K562 (cell line): Measurements from ENCODE around the gene MPDU1. TPM values are rescaled to one million over a fixed set of nuclear protein-coding genes. Genes with fewer than 3 reads are reported as not detected.

Source experiments
- BRF1 ChIP-seq: IDR thresholded peaks from 3 replicates; pipeline ENCODE4 v1.6.1; 2011; ENCODE audit warnings: borderline replicate concordance, mild to moderate bottlenecking; ENCODE audit not compliant: insufficient read length; ENCODE audit errors: extremely low read depth
- CBX2 ChIP-seq: fragments of 200-600 bp; sonication (generic); IDR thresholded peaks from one replicate; pipeline ENCODE4 v1.6.1; 2012; ENCODE audit warnings: mild to moderate bottlenecking, low read length, inconsistent platforms; ENCODE audit not compliant: insufficient read depth, poor library complexity, severe bottlenecking
- ETS2 ChIP-seq: IDR thresholded peaks from 2 replicates; pipeline ENCODE4 v1.6.1; 2016; ENCODE audit warnings: borderline replicate concordance, missing genetic modification characterization, mild to moderate bottlenecking, moderate library complexity, missing compliant biosample characterization; ENCODE audit not compliant: poor library complexity, severe bottlenecking
- FOXA3 ChIP-seq, 2 experiments: fragments of 450-650 bp in 1 of 2; sonication (generic) in 1 of 2; formaldehyde crosslinking; IDR thresholded peaks in 1 of 2; conservative IDR thresholded peaks in 1 of 2; 2 replicates each; pipeline versions ENCODE4 v1.4.0 to v1.8.0; 2020 to 2022; ENCODE audit warnings: mild to moderate bottlenecking in 2 of 2, missing genetic modification reagents in 1 of 2
- FOXJ3 ChIP-seq: sonication (generic); formaldehyde crosslinking; IDR thresholded peaks from 2 replicates; pipeline ENCODE4 v1.4.0; 2020; ENCODE audit warnings: mild to moderate bottlenecking, missing genetic modification reagents
- FOXK1 ChIP-seq: sonication (generic); formaldehyde crosslinking; IDR thresholded peaks from 2 replicates; pipeline ENCODE4 v1.8.0; 2022; ENCODE audit warnings: missing genetic modification reagents, mild to moderate bottlenecking, borderline replicate concordance
- HOXB6 ChIP-seq: fragments of 250-450 bp; sonication (Bioruptor Pico); IDR thresholded peaks from 2 replicates; pipeline ENCODE4 v1.5.1; 2022; ENCODE audit warnings: mild to moderate bottlenecking, borderline replicate concordance
- KDM1A ChIP-seq, 2 experiments: fragments of 450-650 bp; IDR thresholded peaks; 2 replicates each; pipeline ENCODE4 v1.6.1; 2016; ENCODE audit warnings: mild to moderate bottlenecking in 2 of 2
- KLF10 ChIP-seq: fragments of 250-450 bp; sonication (Bioruptor Pico); IDR thresholded peaks from 2 replicates; pipeline ENCODE4 v1.6.1; 2021; ENCODE audit warnings: matching md5 sums
- LARP7 ChIP-seq: fragments of 450-650 bp; IDR thresholded peaks from 2 replicates; pipeline ENCODE4 v1.6.1; 2016
- NFE2 ChIP-seq: IDR thresholded peaks from 2 replicates; pipeline ENCODE4 v1.6.1; 2014; ENCODE audit warnings: antibody characterized with exemption, low read depth
- NUFIP1 ChIP-seq: fragments of 450-650 bp; IDR thresholded peaks from 2 replicates; pipeline ENCODE4 v1.6.1; 2018; ENCODE audit not compliant: partially characterized antibody
- POLR2AphosphoS5 ChIP-seq: IDR thresholded peaks from 2 replicates; pipeline ENCODE4 v1.6.1; 2011; ENCODE audit warnings: mild to moderate bottlenecking, low read depth, low read length, moderate library complexity; ENCODE audit not compliant: control insufficient read depth, insufficient read depth
- POLR3A ChIP-seq: IDR thresholded peaks from 2 replicates; pipeline ENCODE4 v1.6.1; 2011; ENCODE audit warnings: borderline replicate concordance, mild to moderate bottlenecking, moderate library complexity; ENCODE audit not compliant: insufficient read length, insufficient read depth; ENCODE audit errors: extremely low read depth
- RB1 ChIP-seq: fragments of 450-650 bp; IDR thresholded peaks from 2 replicates; pipeline ENCODE4 v1.6.1; 2017; ENCODE audit warnings: low read depth, mild to moderate bottlenecking
- SMARCE1 ChIP-seq: fragments of 450-650 bp; IDR thresholded peaks from 2 replicates; pipeline ENCODE4 v1.7.1; 2016; ENCODE audit warnings: mild to moderate bottlenecking
- STAG1 ChIP-seq: sonication (generic); formaldehyde crosslinking; IDR thresholded peaks from 2 replicates; pipeline ENCODE4 v1.5.0; 2020; ENCODE audit warnings: missing genetic modification reagents, borderline replicate concordance
- TARDBP ChIP-seq: fragments of 450-650 bp; IDR thresholded peaks from 2 replicates; pipeline ENCODE4 v1.6.1; 2016
- TCF7 ChIP-seq: sonication (generic); IDR thresholded peaks from 2 replicates; pipeline ENCODE4 v1.6.1; 2016; ENCODE audit warnings: antibody characterized with exemption, borderline replicate concordance
- ZNF436 ChIP-seq: fragments of 250-450, 450-650 bp; sonication (Bioruptor Pico); formaldehyde crosslinking; IDR thresholded peaks from 2 replicates; pipeline ENCODE4 v1.7.0; 2020; ENCODE audit warnings: mild to moderate bottlenecking
- ZNF668 ChIP-seq: fragments of 250-450 bp; sonication (Bioruptor Pico); IDR thresholded peaks from 2 replicates; pipeline ENCODE4 v1.8.0; 2022; ENCODE audit warnings: mild to moderate bottlenecking, inconsistent platforms
- polyA plus RNA-seq, 8 experiments: library from polyadenylated mRNA; depleted of rRNA in 4 of 8; stranded (reverse) in 5 of 8; unstranded in 3 of 8; fragments of >200 nt; fragmentation: Nextera tagmentation in 2 of 8; fragmentation: Illumina TruSeq in 1 of 8; extraction: Ambion mirVana in 2 of 8; extraction: Trizol in 1 of 8; gene quantifications; 2 replicates each; pipeline versions ENCODE4 v1.2.1 to v1.2.3, GENCODE V29; 2011 to 2014; ENCODE audit warnings: inconsistent platforms in 1 of 8, missing spikeins in 1 of 8
- total RNA-seq, 7 experiments: library from RNA; depleted of rRNA in 6 of 7; stranded (reverse); fragments of >200 nt in 6 of 7; fragmentation: Illumina TruSeq in 2 of 7; extraction: Trizol in 2 of 7; gene quantifications; 2 replicates each; pipeline versions ENCODE4 v1.2.1 to v1.2.3, GENCODE V29; 2011 to 2021; ENCODE audit warnings: low replicate concordance in 1 of 7
- TF ChIP-seq, protein P1 (sequence below): fragments of 250-450 bp; sonication (Bioruptor Pico); IDR thresholded peaks from 2 replicates; pipeline ENCODE4 v1.5.1; 2021; ENCODE audit warnings: mild to moderate bottlenecking
- TF ChIP-seq, protein P2 (sequence below), 2 experiments: fragments of 450-650 bp; IDR thresholded peaks; 2 replicates each; pipeline ENCODE4 v1.6.1; 2018; ENCODE audit warnings: mild to moderate bottlenecking in 2 of 2, low read depth in 1 of 2; ENCODE audit not compliant: partially characterized antibody in 2 of 2

The MPDU1 gene
- total and polyA plus RNA-seq, 9 of the 15 experiments (the other 6 are each of a cell fraction or from before 2014, with no cell fraction given), result 4.9 to 179 (median 77.1) TPM

DNA sequence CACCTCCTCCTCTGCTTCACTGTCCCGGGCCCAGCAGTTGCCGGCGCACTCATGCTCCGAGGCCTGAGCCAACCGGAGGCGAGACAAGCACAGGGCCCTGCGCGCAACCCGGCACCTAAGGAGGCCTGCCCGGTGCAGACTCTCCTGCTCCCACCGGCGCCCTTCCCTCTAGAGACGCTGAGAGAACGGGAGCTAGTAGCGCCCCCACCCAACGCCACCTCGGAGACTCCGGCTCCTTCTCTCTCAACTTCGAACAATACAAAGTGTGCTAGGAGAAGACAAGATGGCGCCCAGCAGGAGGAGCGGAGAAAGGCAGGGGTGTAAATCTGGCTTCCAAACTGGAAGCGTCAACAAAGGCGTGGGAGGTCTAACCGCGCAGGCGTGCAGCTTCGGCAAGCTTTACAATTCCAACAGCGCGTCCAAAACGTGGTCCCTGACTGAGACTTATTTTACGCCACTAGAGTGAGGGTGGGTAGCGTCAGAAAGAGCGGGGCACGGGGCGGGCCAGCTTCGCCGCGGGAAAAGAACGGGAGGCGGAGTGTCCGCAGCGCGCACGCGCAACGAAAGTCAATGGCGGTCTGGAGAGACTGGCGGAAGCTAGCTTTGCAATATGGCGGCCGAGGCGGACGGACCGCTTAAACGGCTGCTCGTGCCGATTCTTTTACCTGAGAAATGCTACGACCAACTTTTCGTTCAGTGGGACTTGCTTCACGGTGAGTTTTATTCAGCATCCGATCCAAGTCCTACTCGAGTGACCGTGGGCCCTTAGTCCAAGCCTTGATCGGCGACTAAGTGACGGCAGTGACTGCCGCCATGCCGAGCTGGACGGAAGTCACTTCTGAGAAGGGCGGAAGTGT lies at the start of gene MPDU1 (continued):
- TF ChIP-seq TARDBP (peak; percentile 3; the same call in 1 of the 2 replicates), NFE2 (no peak), STAG1 (CRISPR knock-in tag) (no peak), BRF1 (no peak), POLR2AphosphoS5 (peak; percentile 32; the same call in 1 of the 2 replicates), HOXB6 (CRISPR knock-in tag) (no peak), RB1 (peak; percentile 45; the same call in 1 of the 2 replicates), ZNF436 (no peak), FOXA3 (CRISPR knock-in tag; conservative IDR thresholded peaks at IDR 0.05 in 1 of 2, IDR thresholded peaks at IDR 0.05 in 1 of 2) (no peak; a peak in 1 of 4 replicates), LARP7 (no peak), ETS2 (tag) (no peak), NUFIP1 (no peak), ZNF668 (CRISPR knock-in tag) (no peak), KDM1A (IDR thresholded peaks at IDR 0.05) (peak in 1 of 2 experiments; percentile 38; a peak in 2 of 4 replicates), KLF10 (no peak), SMARCE1 (no peak), TCF7 (no peak), FOXK1 (no peak), POLR3A (no peak), CBX2 (no peak), FOXJ3 (CRISPR knock-in tag) (no peak)
- TF ChIP-seq, protein P1, sequence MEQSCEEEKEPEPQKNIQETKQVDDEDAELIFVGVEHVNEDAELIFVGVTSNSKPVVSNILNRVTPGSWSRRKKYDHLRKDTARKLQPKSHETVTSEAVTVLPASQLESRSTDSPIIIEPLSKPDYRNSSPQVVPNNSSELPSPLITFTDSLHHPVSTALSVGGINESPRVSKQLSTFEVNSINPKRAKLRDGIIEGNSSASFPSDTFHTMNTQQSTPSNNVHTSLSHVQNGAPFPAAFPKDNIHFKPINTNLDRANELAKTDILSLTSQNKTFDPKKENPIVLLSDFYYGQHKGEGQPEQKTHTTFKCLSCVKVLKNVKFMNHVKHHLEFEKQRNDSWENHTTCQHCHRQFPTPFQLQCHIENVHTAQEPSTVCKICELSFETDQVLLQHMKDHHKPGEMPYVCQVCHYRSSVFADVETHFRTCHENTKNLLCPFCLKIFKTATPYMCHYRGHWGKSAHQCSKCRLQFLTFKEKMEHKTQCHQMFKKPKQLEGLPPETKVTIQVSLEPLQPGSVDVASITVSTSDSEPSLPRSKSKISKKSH, result no peak
- TF ChIP-seq, protein P2, sequence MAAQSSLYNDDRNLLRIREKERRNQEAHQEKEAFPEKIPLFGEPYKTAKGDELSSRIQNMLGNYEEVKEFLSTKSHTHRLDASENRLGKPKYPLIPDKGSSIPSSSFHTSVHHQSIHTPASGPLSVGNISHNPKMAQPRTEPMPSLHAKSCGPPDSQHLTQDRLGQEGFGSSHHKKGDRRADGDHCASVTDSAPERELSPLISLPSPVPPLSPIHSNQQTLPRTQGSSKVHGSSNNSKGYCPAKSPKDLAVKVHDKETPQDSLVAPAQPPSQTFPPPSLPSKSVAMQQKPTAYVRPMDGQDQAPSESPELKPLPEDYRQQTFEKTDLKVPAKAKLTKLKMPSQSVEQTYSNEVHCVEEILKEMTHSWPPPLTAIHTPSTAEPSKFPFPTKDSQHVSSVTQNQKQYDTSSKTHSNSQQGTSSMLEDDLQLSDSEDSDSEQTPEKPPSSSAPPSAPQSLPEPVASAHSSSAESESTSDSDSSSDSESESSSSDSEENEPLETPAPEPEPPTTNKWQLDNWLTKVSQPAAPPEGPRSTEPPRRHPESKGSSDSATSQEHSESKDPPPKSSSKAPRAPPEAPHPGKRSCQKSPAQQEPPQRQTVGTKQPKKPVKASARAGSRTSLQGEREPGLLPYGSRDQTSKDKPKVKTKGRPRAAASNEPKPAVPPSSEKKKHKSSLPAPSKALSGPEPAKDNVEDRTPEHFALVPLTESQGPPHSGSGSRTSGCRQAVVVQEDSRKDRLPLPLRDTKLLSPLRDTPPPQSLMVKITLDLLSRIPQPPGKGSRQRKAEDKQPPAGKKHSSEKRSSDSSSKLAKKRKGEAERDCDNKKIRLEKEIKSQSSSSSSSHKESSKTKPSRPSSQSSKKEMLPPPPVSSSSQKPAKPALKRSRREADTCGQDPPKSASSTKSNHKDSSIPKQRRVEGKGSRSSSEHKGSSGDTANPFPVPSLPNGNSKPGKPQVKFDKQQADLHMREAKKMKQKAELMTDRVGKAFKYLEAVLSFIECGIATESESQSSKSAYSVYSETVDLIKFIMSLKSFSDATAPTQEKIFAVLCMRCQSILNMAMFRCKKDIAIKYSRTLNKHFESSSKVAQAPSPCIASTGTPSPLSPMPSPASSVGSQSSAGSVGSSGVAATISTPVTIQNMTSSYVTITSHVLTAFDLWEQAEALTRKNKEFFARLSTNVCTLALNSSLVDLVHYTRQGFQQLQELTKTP (IDR thresholded peaks at IDR 0.05; ENCODE audit: low read depth in 1 of 2, partially characterized antibody in 2 of 2), result peak in 1 of 2 experiments; percentile 98
